Activated T-cell treated with anti-CD3 and anti-CD28 coated beads for 24 hours (primary cell): ENCODE results near the gene PEBP1.

Experiments
- DNase-seq: peaks from one replicate; pipeline ENCODE4 v3.0.0-alpha.2; 2020; ENCODE audit warnings: low read depth

The PEBP1 gene

GRCh38 chr12:118136559-118137003 is 657 bp downstream of the PEBP1 start:
- peak; percentile 20 for DNase-seq

GRCh38 chr12:118137148-118137678 is 1.3 kb downstream of the PEBP1 start:
- DNase-seq, result no peak

DNA sequence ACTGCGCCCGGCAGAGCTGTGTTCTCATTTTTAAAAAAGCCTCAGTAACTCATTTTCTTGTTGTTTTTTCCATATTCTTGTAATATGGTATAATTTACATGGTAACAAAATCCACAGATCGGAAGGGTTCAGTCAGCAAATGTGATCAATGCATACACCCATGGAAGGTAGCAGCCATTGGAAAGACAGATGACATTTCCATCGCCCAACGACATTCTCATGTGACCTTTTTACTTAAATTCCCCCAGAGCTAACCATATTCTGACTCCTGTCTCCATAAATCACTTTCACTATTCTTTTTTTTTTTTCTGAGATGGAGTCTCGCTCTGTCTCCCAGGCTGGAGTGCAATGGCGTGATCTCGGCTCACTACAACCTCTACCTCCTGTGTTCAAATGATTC is 4.9 kb downstream of the PEBP1 start:
- no peak for DNase-seq

- no peak for DNase-seq
Measured at GRCh38 chr12:118144499-118144898, 8.6 kb downstream of the PEBP1 start.

- DNase-seq, result no peak
Measured at GRCh38 chr12:118145113-118145797, 9.3 kb downstream of the PEBP1 start.

DNA sequence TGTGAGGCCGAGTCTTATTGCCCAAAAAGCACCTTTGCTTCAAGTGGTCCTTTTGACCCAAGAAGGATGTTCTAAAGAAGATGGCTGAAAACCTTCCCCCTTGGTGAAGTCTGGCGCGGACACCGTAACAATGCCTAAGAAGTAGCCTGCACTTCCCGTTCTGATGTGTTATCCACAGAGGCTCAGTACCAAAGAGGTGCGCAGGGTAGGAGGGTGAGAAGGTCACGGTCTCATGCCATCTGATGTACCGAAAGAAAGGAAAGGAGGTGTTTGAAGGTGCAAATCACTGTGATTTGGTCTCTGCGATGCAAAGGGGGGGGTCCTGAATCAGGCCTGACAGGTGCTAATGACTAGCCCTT is 9.9 kb downstream of the PEBP1 start:
- DNase-seq, result no peak

GRCh38 chr12:118148287-118148686 is 12.4 kb downstream of the PEBP1 start:
- no peak for DNase-seq

GRCh38 chr12:118150625-118151024 is 14.7 kb downstream of the PEBP1 start:
- no peak for DNase-seq

GRCh38 chr12:118151755-118152154 is 15.8 kb downstream of the PEBP1 start:
- no peak for DNase-seq

GRCh38 chr12:118160536-118160935 is 24.6 kb downstream of the PEBP1 start:
- DNase-seq, result no peak

GRCh38 chr12:118164798-118165486 is 29.0 kb downstream of the PEBP1 start:
- no peak for DNase-seq

DNA sequence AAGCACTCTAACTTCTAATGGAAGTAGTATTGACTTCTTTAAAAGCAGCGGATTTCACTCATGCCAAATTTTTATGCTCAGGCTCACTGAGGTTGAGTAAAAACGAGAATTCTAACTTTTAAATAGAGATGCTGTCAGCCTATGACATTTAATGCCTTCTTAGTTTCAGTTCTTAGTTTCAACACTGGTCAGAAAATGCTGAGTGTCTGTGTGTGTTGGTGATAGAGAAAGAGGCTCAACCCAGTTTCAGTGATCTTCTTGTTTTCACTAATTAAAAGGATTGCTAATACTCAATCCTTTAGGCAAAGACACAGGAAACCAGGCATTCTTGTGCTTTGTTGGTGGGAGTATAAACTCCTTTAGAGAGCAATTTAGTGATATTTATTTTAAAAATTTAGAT is 31.0 kb downstream of the PEBP1 start:
- DNase-seq, result no peak

DNA sequence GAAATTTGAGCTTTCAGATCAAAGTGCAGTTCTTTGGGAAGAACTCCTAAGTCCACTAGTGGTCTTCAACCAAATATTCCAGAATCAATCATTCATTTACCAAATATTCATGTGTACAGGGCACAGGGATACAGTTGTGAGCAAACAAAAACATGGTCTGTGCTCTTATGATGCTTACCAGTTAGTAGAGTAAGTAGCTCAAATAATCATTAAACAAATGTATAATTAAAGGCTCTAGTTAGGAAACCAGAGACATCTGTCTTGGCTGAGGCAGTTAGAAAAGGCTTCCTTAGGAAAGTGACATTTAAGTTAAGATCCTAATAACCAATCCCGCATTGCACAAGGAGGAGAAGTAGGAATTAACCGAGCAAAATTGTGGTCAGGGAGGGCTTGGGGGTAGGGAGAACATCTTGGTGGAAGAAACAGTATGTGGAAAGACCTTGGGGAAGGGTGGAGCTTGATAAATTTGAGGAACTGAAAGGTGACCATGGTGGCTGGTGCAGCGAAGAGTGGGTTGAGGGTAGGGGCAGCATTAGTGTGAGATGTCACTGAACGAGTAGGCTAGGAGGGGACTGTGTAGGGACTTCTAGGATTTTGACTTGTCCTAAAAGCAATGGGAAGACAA is 40.0 kb downstream of the PEBP1 start:
- DNase-seq, result no peak

DNA sequence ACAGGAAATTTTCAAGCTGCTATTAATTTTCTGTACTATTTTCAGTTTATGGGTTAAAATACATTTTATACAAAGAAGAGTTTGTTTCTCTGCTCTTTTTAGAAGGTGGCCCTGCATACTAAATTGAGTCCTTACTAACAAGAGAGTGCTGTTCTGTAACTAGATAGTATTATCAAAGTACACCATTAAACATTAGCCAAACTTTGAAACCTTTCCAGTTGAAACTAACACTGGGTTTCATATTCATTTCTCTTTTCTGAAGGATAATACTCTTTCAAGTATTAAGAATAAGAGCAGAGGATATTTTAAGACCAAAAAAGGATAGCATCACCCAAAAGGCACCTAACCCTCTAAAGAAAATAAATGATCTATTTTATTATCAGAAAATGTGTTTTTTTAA is 47.2 kb downstream of the PEBP1 start:
- no peak for DNase-seq

GRCh38 chr12:118183711-118184110 is 47.8 kb downstream of the PEBP1 start:
- DNase-seq, result no peak

DNA sequence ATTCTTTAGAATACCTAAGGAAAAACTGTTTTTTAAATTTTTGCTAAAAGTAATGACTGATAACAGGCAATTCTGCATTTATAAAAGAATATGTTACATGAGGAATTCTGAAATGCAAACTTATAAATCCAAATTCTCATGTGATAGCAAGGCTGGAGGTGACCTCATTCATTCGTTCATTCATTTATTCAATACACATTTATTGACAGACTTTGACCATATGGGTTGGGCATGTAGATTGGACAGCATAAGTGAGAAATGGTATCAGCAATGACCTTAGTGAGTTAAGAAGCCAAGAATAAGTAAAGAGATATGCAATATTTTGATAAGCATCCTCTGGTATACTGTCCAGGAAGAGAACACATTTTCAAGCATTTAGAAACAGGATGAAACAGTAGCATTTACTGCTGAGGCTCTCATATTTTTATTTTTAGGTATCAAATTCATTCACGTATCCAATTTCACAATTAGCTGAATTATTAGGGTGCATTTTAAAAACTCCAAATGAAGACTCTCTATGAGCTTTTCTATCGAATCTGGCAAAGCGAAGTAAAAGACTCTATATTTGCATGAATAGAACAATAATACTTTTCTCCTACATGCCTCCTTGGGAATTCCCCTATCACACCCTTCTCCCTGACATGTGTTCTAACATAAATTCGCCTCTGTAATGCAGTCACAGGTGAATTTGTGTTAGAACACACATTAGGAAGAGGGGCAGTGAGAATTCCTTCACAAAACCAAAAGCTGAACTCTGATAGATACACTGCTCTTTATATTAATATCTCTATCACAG is 49.9 kb downstream of the PEBP1 start:
- DNase-seq, result no peak

DNA sequence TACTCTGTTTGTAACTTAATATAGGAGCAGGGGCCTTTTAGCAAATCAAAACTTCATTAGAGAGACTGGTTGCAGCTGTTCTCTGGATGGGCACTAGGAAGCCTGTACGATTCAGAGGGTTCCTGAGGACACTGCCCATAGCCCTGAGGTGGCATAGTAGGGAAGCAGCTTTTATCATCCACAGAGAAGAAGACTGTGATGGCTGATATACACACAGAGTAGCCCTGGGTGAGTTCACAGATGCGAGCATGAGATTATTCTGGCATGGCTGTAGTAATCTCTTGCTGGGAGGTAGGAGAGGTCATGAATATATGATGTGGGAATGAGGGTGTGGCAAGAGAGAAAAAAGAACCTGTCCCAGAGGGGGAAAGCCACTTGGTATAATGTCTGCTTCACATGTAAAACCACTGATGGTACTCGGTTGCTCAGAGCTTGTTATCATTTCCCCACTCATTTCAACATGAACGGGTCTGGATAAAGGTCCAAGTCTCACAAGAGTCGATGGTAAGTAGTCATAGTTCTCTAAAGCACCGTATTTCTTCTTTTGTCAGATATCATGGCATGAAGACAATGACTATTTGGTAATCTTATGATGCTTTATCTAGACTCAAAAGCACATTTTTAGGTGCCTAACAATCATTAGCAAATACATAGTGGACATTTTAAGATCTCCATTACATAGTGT is 52.0 kb downstream of the PEBP1 start:
- no peak for DNase-seq

- DNase-seq, result no peak
Measured at GRCh38 chr12:118188690-118189371, 52.9 kb downstream of the PEBP1 start.

DNA sequence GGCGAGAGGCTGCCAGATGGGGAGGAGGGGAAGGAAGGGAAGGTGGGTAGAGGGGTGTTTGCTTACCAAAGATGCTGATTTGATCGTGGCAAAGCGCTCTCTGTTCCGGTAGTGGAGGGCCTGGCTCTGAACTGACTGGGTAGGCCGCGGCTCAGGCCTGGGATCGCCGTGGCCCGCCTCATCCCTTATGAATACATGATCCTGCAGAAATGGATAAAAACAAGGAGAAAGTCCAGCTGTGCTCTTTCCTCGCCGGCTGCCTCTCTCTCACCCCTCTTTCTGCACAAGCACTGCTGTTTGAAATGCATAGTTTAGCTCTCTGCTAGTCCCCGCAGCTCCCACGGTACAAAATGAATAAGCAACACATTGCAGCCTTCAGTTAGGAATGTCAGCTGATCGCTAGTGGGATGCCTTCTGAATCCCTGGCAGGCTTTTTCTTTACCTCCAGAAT is 53.8 kb downstream of the PEBP1 start:
- DNase-seq, result no peak

DNA sequence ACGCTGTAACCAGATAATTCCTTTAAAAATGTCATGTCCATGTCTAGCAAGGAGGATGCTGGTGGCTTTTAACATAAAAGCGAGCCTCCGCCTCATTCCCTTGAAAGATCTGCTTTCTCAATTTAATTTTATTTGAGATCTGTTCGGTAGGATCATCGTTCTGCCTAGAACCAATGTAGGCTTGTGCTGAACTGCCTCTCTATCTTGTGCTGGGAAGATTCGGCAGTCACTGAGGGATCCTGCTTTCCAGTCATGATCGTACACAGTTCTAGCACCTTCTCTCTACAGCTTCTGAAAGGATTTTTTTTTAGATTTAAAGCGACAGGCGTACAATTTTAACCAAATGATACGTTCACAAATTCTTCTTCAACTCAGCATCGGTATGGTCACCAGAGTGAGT is 54.3 kb downstream of the PEBP1 start:
- DNase-seq, result no peak

GRCh38 chr12:118193477-118193876 is 57.6 kb downstream of the PEBP1 start:
- no peak for DNase-seq
